ENCODE data around the gene NCAM2. TPM values are rescaled to one million over a fixed set of nuclear protein-coding genes. Genes with fewer than 3 reads are reported as not detected.
A peak's percentile ranks its signal among the peaks of the same experiment; 100 is the strongest.

Gene NCAM2
- total and polyA plus RNA-seq, 5 donors = 0.97 to 9.7 (median 8.2) TPM

DNA sequence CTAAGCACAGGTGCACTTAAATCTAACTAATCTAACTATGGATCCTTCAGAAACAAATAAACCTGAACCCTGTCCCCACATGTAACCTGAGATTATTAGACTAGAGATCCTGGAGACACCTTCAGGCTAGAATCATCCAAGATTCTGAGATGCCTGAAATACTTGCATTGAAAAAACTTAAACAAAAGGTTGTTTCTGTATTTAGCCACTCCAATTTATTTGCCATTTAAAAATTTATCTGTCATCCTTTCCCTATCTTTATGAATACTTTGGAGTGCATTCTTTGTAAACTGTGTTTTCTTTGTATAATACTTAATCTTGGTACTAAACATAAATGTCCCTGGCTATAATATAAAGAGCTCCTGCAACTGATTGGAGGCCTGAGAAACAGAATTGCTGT, 270.7 kb downstream of the NCAM2 start:
- no peak overlapping the region for H3K4me3 ChIP-seq (ENCODE audit: low read length)
- H3K27ac ChIP-seq (ENCODE audit: low read length) = no peak overlapping the region
- DNase-seq (no peak), ATAC-seq (no peak)
- H3K27me3 ChIP-seq (ENCODE audit: control insufficient read depth, insufficient read depth) = no peaks in the 10 kb centered on the region
- intact Hi-C loops (cut with DNase I) = no loop called here
- H3K4me1 ChIP-seq (ENCODE audit: control insufficient read depth, insufficient read depth, low read length) = no peaks in the 10 kb centered on the region
- H3K9me3 ChIP-seq (ENCODE audit: control insufficient read depth, low read length) = no peaks in the 10 kb centered on the region

- intact Hi-C loops (cut with DNase I) = no loop called here
- Histone ChIP-seq H3K4me3 (ENCODE audit: low read length) (no peak overlapping the region), H3K9me3 (ENCODE audit: control insufficient read depth, low read length) (no peaks in the 10 kb centered on the region), H3K4me1 (ENCODE audit: control insufficient read depth, insufficient read depth, low read length) (no peaks in the 10 kb centered on the region), H3K27me3 (ENCODE audit: control insufficient read depth, insufficient read depth) (no peaks in the 10 kb centered on the region), H3K27ac (ENCODE audit: low read length) (no peak overlapping the region)
- DNase-seq (no peak), ATAC-seq (no peak)
- 80% methylated on average over 13 of the region's 13 CpGs for WGBS
These were observed 281.1 kb downstream of the NCAM2 start for GRCh38 chr21:21279193-21279901.

DNA sequence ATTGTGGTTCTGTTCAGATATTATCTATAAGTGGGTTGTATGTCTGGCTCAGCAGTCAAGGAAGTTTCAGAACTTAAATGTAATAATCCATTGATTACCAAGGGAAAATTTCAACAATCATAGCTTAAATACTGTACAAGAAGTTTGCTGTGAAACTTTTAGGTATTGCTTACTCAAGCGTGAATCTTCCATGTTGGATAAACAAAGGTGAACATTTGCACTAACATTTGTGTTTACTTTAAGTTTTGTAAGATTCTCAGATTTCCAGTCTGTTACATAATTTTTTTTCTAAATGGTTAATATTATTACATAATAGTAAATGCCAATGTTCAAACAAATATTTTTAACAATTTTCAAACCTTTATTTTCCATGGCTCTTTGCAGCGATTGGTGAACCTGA, 285.6 kb downstream of the NCAM2 start:
- ATAC-seq (no peak), DNase-seq (no peak)
- no peak overlapping the region for H3K4me3 ChIP-seq (ENCODE audit: low read length)
- intact Hi-C loops (cut with DNase I) = no loop called here
- 89% methylated on average over 2 of the region's 2 CpGs for WGBS
- no peaks in the 10 kb centered on the region for H3K9me3 ChIP-seq (ENCODE audit: control insufficient read depth, low read length)
- no peaks in the 10 kb centered on the region for H3K4me1 ChIP-seq (ENCODE audit: control insufficient read depth, insufficient read depth, low read length)
- no peaks in the 10 kb centered on the region for H3K27me3 ChIP-seq (ENCODE audit: control insufficient read depth, insufficient read depth)
- H3K27ac ChIP-seq (ENCODE audit: low read length) = no peak overlapping the region

- intact Hi-C loops (cut with DNase I) = no loop called here
- no peaks in the 10 kb centered on the region for H3K4me1 ChIP-seq (ENCODE audit: control insufficient read depth, insufficient read depth, low read length)
- no peaks in the 10 kb centered on the region for H3K27me3 ChIP-seq (ENCODE audit: control insufficient read depth, insufficient read depth)
- ATAC-seq (no peak), DNase-seq (no peak)
- WGBS = 68% methylated on average over 4 of the region's 4 CpGs
- no peaks in the 10 kb centered on the region for H3K9me3 ChIP-seq (ENCODE audit: control insufficient read depth, low read length)
- H3K4me3 ChIP-seq (ENCODE audit: low read length) = no peak overlapping the region
- H3K27ac ChIP-seq (ENCODE audit: low read length) = no peak overlapping the region
These were observed 288.1 kb downstream of the NCAM2 start for GRCh38 chr21:21286170-21286798.

- Histone ChIP-seq H3K27me3 (ENCODE audit: control insufficient read depth, insufficient read depth) (no peaks in the 10 kb centered on the region), H3K27ac (ENCODE audit: low read length) (no peak overlapping the region), H3K4me3 (ENCODE audit: low read length) (no peak overlapping the region), H3K9me3 (ENCODE audit: control insufficient read depth, low read length) (no peaks in the 10 kb centered on the region), H3K4me1 (ENCODE audit: control insufficient read depth, insufficient read depth, low read length) (no peaks in the 10 kb centered on the region)
- intact Hi-C loops (cut with DNase I) = no loop called here
- ATAC-seq (no peak), DNase-seq (no peak)
- 83% methylated on average over 4 of the region's 4 CpGs for WGBS
These were observed 292.5 kb downstream of the NCAM2 start for GRCh38 chr21:21290751-21291150.

DNA sequence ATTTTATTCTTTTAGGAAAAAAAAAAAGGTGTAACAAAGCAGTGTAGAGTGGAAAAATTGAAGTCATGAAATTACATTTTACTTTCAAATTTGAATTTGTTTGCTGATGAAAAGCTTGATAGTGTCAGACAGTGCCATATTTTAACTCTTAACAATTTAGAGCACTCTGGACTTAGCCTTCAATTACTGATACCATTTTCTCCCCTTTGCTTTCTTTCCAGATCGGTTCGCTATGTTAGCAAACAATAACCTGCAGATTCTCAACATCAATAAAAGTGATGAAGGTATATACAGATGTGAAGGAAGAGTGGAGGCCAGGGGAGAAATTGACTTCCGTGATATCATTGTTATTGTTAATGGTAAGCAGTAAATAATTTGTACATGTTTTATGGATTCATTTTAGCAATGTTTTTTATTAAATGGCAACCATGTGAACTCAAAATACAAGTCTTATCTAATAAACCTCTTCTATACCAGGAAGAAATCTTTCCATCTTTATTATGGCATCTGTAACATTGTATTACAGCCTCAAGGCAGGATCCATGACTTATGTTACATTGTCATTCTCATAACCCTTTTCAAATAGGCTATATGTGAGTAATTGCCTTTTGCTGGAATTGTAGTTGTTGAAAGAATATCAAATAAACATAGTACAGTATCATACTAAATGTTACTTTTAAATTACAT, 293.8 kb downstream of the NCAM2 start:
- ATAC-seq (no peak), DNase-seq (no peak)
- Histone ChIP-seq H3K4me3 (ENCODE audit: low read length) (no peak overlapping the region), H3K27ac (ENCODE audit: low read length) (no peak overlapping the region), H3K4me1 (ENCODE audit: control insufficient read depth, insufficient read depth, low read length) (no peaks in the 10 kb centered on the region), H3K27me3 (ENCODE audit: control insufficient read depth, insufficient read depth) (no peaks in the 10 kb centered on the region), H3K9me3 (ENCODE audit: control insufficient read depth, low read length) (no peaks in the 10 kb centered on the region)
- intact Hi-C loops (cut with DNase I) = no loop called here
- 95% methylated on average over 3 of the region's 3 CpGs for WGBS

GRCh38 chr21:21295303-21295702, 297.1 kb downstream of the NCAM2 start:
- 89% methylated on average over 3 of the region's 3 CpGs for WGBS
- no peak for ATAC-seq

DNA sequence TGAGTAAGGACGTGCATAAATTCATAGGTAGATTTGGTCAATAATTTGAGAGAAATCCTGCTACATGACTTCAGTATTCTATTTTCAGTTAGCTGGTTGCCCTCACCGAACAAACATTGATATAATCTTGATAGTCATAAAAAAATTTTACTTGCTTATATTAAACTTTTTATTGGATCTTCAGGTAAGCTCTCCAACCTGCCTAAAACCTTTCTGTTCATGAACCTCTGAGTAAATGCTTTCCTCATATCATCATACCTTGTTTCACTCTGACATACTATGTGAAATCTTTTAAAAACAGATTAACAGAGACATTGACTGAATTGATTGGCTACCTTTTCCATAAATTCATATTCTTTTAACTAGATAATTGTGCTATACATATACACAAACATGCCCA, 299.0 kb downstream of the NCAM2 start:
- ATAC-seq = no peak
- intact Hi-C loops (cut with DNase I) = no loop called here
- Histone ChIP-seq H3K27ac (ENCODE audit: low read length) (no peak overlapping the region), H3K27me3 (ENCODE audit: control insufficient read depth, insufficient read depth) (no peaks in the 10 kb centered on the region), H3K9me3 (ENCODE audit: control insufficient read depth, low read length) (no peaks in the 10 kb centered on the region), H3K4me1 (ENCODE audit: control insufficient read depth, insufficient read depth, low read length) (no peaks in the 10 kb centered on the region), H3K4me3 (ENCODE audit: low read length) (no peak overlapping the region)
- DNase-seq = no peak
- WGBS = 76% methylated on average over 2 of the region's 2 CpGs

More at GRCh38 chr21:21295303-21295702, 297.1 kb downstream of the NCAM2 start:
- Histone ChIP-seq H3K4me1 (ENCODE audit: control insufficient read depth, insufficient read depth, low read length) (no peaks in the 10 kb centered on the region), H3K9me3 (ENCODE audit: control insufficient read depth, low read length) (no peaks in the 10 kb centered on the region), H3K4me3 (ENCODE audit: low read length) (no peak overlapping the region), H3K27me3 (ENCODE audit: control insufficient read depth, insufficient read depth) (no peaks in the 10 kb centered on the region), H3K27ac (ENCODE audit: low read length) (no peak overlapping the region)
- intact Hi-C loops (cut with DNase I) = no loop called here
- DNase-seq = no peak

DNA sequence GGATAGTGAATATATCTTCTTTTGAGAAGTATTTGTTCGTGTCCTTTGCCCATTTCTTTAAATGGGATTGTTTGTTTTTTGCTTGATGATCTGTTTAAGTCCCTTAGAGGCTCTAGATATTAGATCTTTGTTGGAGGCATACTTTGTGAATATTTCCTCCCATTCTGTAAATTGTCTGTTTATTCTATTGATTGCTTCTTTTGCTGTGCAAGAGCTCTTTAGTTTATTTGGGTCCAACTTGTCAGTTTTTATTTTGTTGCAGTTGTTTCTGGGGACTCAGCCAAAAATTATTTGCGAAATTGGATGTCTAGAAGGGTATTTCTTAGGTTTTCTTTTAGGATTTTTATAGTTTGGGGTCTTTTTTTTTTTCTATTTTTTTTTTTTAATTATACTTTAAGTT, 302.8 kb downstream of the NCAM2 start:
- no peaks in the 10 kb centered on the region for H3K9me3 ChIP-seq (ENCODE audit: control insufficient read depth, low read length)
- DNase-seq (no peak), ATAC-seq (no peak)
- H3K27ac ChIP-seq (ENCODE audit: low read length) = no peak overlapping the region
- no peaks in the 10 kb centered on the region for H3K27me3 ChIP-seq (ENCODE audit: control insufficient read depth, insufficient read depth)
- 60% methylated on average over 2 of the region's 2 CpGs for WGBS
- H3K4me3 ChIP-seq (ENCODE audit: low read length) = no peak overlapping the region
- intact Hi-C loops (cut with DNase I) = no loop called here
- H3K4me1 ChIP-seq (ENCODE audit: control insufficient read depth, insufficient read depth, low read length) = no peaks in the 10 kb centered on the region

GRCh38 chr21:21309510-21309909, 311.3 kb downstream of the NCAM2 start:
- WGBS = 57% methylated on average over 1 of the region's 1 CpG
- H3K4me3 ChIP-seq (ENCODE audit: low read length) = no peak overlapping the region
- DNase-seq (no peak), ATAC-seq (peak in 1 of 2 donors; percentile 29)
- H3K27ac ChIP-seq (ENCODE audit: low read length) = no peak overlapping the region
- no peaks in the 10 kb centered on the region for H3K4me1 ChIP-seq (ENCODE audit: control insufficient read depth, insufficient read depth, low read length)
- intact Hi-C loops (cut with DNase I) = no loop called here
- H3K9me3 ChIP-seq (ENCODE audit: control insufficient read depth, low read length) = no peaks in the 10 kb centered on the region
- no peaks in the 10 kb centered on the region for H3K27me3 ChIP-seq (ENCODE audit: control insufficient read depth, insufficient read depth)

GRCh38 chr21:21324297-21324696, 326.1 kb downstream of the NCAM2 start:
- H3K4me3 ChIP-seq (ENCODE audit: low read length) = no peak overlapping the region
- intact Hi-C loops (cut with DNase I) = no loop called here
- ATAC-seq (no peak), DNase-seq (no peak)
- WGBS = 87% methylated on average over 5 of the region's 5 CpGs
- no peak overlapping the region for H3K27ac ChIP-seq (ENCODE audit: low read length)
- H3K4me1 ChIP-seq (ENCODE audit: control insufficient read depth, insufficient read depth, low read length) = no peaks in the 10 kb centered on the region
- H3K9me3 ChIP-seq (ENCODE audit: control insufficient read depth, low read length) = no peaks in the 10 kb centered on the region
- H3K27me3 ChIP-seq (ENCODE audit: control insufficient read depth, insufficient read depth) = no peaks in the 10 kb centered on the region

Data from right cardiac atrium (tissue), 5 donors.